ENCODE results near the gene CCDC18.

DNA sequence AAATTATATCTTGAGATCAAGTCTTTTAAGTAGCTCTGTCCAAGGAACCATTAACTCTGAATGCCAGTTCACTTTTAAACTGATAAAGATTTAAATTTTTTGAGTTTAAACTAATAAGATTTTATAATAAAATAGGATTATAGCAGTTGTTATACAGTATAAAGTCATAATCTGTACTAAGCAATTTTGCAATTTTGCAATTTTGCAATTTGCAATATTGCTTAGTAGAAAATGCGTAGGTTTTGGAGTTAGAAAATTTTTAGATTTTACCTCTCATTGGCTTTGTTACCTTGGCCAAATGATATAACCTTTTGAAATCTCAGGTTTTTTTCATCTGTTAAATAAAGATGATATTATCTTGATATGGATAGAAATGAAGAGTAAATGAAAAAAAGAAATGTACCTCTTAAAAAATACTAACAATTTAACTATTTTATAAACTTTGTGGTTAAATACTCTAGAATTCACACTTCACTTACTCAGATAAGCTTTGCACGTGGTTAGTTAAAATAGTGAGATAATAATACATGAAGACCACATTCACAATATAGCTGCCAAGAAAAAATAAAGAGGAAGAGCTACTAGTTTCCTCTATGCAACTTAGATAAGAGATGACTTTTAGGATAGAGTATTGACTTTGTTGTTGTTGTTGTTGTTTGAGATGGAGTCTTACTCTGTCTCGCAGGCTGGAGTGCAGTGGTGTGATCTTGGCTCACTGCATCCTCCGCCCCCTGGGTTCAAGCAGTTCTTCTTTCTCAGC is 13.9 kb downstream of the CCDC18 start:
- TF ChIP-seq, protein P1, sequence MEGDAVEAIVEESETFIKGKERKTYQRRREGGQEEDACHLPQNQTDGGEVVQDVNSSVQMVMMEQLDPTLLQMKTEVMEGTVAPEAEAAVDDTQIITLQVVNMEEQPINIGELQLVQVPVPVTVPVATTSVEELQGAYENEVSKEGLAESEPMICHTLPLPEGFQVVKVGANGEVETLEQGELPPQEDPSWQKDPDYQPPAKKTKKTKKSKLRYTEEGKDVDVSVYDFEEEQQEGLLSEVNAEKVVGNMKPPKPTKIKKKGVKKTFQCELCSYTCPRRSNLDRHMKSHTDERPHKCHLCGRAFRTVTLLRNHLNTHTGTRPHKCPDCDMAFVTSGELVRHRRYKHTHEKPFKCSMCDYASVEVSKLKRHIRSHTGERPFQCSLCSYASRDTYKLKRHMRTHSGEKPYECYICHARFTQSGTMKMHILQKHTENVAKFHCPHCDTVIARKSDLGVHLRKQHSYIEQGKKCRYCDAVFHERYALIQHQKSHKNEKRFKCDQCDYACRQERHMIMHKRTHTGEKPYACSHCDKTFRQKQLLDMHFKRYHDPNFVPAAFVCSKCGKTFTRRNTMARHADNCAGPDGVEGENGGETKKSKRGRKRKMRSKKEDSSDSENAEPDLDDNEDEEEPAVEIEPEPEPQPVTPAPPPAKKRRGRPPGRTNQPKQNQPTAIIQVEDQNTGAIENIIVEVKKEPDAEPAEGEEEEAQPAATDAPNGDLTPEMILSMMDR (IDR thresholded peaks at IDR 0.05), result no peak
- no peak for TF ChIP-seq POLR2A (IDR thresholded peaks at IDR 0.05)

All from uterus (tissue), 2 donors.